Osteocyte (in vitro differentiated cells): ENCODE results near the gene NOP56. TPM values are rescaled to one million over a fixed set of nuclear protein-coding genes. Genes with fewer than 3 reads are reported as not detected.

Experiments
- DNase-seq: peaks from one replicate; pipeline ENCODE4 v3.0.0; 2021; ENCODE audit warnings: mixed read lengths; ENCODE audit not compliant: unreplicated experiment; ENCODE audit errors: extremely low spot score
- H3K27ac Mint-ChIP-seq: one replicate; pipeline ENCODE4 v1.8.0; 2021; ENCODE audit warnings: mild to moderate bottlenecking, mixed read lengths; ENCODE audit not compliant: unreplicated experiment
- H3K27me3 Mint-ChIP-seq: one replicate; pipeline ENCODE4 v1.8.0; 2021; ENCODE audit warnings: mixed read lengths; ENCODE audit not compliant: unreplicated experiment
- H3K36me3 Mint-ChIP-seq: one replicate; pipeline ENCODE4 v1.8.0; 2021; ENCODE audit warnings: mixed read lengths; ENCODE audit not compliant: unreplicated experiment
- H3K4me1 Mint-ChIP-seq: one replicate; pipeline ENCODE4 v1.8.0; 2021; ENCODE audit warnings: mixed read lengths; ENCODE audit not compliant: unreplicated experiment
- H3K4me3 Mint-ChIP-seq: one replicate; pipeline ENCODE4 v1.8.0; 2021; ENCODE audit warnings: mild to moderate bottlenecking, moderate library complexity, mixed read lengths; ENCODE audit not compliant: unreplicated experiment
- H3K9me3 Mint-ChIP-seq: one replicate; pipeline ENCODE4 v1.8.0; 2021; ENCODE audit warnings: mixed read lengths; ENCODE audit not compliant: unreplicated experiment
- total RNA-seq: library from RNA; stranded (reverse); gene quantifications from 2 replicates; pipeline ENCODE4 v1.2.1, GENCODE V29; 2021
- TF ChIP-seq, protein P1 (sequence below): fragments of 200-600 bp; sonication (generic); IDR thresholded peaks from 2 replicates; pipeline ENCODE4 v1.5.0; 2021; ENCODE audit warnings: antibody characterized with exemption, mild to moderate bottlenecking, moderate library complexity

NOP56 gene
- total RNA-seq, 1 donor from 2014 or later: 141 TPM

GRCh38 chr20:2657674-2658073, 5.2 kb downstream of the NOP56 start:
- no peak for DNase-seq
- H3K27ac Mint-ChIP-seq: no peak overlapping the region
- H3K4me1 Mint-ChIP-seq: peaks cover 20% of the 10 kb centered on the region
- H3K9me3 Mint-ChIP-seq: no peaks in the 10 kb centered on the region
- H3K27me3 Mint-ChIP-seq: no peaks in the 10 kb centered on the region
- TF ChIP-seq, protein P1, sequence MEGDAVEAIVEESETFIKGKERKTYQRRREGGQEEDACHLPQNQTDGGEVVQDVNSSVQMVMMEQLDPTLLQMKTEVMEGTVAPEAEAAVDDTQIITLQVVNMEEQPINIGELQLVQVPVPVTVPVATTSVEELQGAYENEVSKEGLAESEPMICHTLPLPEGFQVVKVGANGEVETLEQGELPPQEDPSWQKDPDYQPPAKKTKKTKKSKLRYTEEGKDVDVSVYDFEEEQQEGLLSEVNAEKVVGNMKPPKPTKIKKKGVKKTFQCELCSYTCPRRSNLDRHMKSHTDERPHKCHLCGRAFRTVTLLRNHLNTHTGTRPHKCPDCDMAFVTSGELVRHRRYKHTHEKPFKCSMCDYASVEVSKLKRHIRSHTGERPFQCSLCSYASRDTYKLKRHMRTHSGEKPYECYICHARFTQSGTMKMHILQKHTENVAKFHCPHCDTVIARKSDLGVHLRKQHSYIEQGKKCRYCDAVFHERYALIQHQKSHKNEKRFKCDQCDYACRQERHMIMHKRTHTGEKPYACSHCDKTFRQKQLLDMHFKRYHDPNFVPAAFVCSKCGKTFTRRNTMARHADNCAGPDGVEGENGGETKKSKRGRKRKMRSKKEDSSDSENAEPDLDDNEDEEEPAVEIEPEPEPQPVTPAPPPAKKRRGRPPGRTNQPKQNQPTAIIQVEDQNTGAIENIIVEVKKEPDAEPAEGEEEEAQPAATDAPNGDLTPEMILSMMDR: no peak
- peak overlapping the region; percentile 6 for H3K4me3 Mint-ChIP-seq
- peaks cover 55% of the 10 kb centered on the region for H3K36me3 Mint-ChIP-seq

DNA sequence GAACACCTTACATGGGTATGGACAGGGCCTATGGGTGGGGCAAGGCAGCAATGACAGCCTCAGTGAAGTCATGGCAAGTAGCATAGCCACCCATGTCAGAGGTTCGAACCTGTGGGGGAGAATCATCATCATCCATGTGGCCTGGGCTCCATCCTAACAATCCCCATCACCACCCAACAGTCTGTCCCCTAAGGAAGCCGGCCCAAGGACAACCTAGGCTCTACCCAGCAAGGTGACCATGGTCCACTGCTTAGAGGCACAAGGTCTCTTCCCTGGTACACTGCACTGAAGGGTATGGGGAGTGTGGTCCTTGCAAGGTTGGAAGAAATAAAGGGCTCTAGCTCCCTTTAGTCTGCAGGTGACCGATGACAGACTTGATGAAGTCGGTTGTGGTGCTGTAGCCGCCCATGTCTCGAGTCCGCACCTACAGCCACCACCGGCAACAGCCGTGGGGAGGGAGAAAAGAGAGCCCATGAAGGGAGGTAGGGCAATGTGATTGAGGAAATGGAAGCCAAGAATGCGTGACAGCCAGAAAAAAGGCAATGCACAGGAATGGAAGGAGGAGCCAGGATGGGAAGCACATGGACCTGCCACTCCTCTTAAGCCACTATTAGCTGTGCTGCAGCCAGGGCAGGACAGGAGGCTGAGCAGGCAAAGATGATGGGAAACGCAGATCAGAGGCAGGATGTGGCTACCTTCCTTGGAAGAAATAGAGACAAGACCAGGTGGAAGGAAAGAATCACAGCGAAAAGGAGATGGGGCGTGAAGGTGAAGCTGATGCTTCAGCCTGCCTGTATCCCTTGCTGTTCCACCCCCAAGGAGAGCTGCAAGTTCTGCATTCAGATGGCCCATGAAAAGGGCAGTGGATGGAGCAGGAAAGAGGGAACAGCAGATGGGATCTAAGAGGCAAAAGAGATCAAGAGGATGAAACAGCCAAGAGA, 6.3 kb downstream of the NOP56 start:
- no peak for DNase-seq
- H3K27ac Mint-ChIP-seq: no peak overlapping the region
- no peak overlapping the region for H3K4me3 Mint-ChIP-seq
- H3K36me3 Mint-ChIP-seq: peaks cover 55% of the 10 kb centered on the region
- peaks cover 21% of the 10 kb centered on the region for H3K4me1 Mint-ChIP-seq
- TF ChIP-seq, protein P1: no peak
- no peaks in the 10 kb centered on the region for H3K27me3 Mint-ChIP-seq
- H3K9me3 Mint-ChIP-seq: no peaks in the 10 kb centered on the region

DNA sequence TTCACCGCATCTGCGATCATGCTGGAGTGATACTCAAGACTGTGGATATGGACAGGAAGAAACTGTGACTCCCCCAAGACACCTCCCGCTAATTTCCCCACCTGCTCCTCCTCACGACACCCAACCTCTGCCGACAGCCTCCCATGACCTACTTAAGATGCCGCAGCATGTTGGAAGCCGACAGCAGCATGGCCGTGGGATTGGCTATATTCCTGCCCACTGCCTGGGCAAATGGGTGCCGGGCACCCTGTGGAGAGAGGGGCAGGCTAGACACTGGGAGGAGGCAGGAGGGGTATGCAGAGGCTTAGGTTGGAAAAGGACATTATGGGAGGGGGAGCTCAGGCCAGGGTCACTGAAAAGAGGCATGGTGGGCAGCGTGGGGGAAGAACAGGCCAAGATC, 7.1 kb downstream of the NOP56 start:
- Mint-ChIP-seq H3K4me3 (no peak overlapping the region), H3K27me3 (no peaks in the 10 kb centered on the region)

DNA sequence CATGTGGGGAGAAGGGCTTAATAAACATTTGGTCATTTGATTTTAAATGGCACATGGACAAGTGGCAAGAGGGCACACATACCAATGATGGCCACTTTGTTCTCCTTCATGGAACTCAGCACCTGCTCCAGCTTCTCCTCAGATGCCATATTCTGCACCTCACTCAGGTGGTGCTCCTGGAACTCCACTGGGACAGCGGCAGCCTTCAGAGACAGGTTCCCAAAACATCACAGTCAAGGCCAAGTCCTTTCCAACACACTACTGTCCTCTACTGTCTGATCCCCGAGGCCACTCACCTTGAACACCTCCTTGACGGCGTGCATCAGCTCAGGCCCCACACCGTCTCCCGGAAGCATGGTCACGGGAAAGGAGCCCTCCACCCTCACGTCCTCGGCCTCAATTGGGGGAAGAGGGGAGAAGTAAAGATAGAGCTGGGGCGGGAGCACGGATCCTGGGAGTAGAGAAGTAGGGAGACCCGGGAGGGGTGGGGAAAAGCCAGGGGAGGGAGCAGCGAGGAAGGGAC, 11.0 kb downstream of the NOP56 start:
- peaks cover 26% of the 10 kb centered on the region for H3K36me3 Mint-ChIP-seq
- no peaks in the 10 kb centered on the region for H3K9me3 Mint-ChIP-seq
- DNase-seq: no peak
- TF ChIP-seq, protein P1: no peak
- H3K27me3 Mint-ChIP-seq: peaks cover 9% of the 10 kb centered on the region
- peak overlapping the region; percentile 94 for H3K4me3 Mint-ChIP-seq
- peak overlapping the region; percentile 76 for H3K27ac Mint-ChIP-seq
- H3K4me1 Mint-ChIP-seq: peaks cover 18% of the 10 kb centered on the region

More for the DNA sequence above, 7.1 kb downstream of the NOP56 start:
- H3K36me3 Mint-ChIP-seq: peaks cover 55% of the 10 kb centered on the region
- H3K27ac Mint-ChIP-seq: no peak overlapping the region
- TF ChIP-seq, protein P1: no peak
- H3K9me3 Mint-ChIP-seq: no peaks in the 10 kb centered on the region
- peaks cover 20% of the 10 kb centered on the region for H3K4me1 Mint-ChIP-seq
- no peak for DNase-seq
